ENCODE results near the gene RTP2.

GRCh38 chr3:187735383-187735782, 33.0 kb upstream of the RTP2 start:
- TF ChIP-seq, protein P1, sequence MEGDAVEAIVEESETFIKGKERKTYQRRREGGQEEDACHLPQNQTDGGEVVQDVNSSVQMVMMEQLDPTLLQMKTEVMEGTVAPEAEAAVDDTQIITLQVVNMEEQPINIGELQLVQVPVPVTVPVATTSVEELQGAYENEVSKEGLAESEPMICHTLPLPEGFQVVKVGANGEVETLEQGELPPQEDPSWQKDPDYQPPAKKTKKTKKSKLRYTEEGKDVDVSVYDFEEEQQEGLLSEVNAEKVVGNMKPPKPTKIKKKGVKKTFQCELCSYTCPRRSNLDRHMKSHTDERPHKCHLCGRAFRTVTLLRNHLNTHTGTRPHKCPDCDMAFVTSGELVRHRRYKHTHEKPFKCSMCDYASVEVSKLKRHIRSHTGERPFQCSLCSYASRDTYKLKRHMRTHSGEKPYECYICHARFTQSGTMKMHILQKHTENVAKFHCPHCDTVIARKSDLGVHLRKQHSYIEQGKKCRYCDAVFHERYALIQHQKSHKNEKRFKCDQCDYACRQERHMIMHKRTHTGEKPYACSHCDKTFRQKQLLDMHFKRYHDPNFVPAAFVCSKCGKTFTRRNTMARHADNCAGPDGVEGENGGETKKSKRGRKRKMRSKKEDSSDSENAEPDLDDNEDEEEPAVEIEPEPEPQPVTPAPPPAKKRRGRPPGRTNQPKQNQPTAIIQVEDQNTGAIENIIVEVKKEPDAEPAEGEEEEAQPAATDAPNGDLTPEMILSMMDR (conservative IDR thresholded peaks at IDR 0.05; ENCODE audit: low read depth, low read length) = no peak
- TF ChIP-seq EZH2phosphoT487 (IDR thresholded peaks at IDR 0.05; ENCODE audit: borderline replicate concordance, low read length) = no peak
- TF ChIP-seq EZH2 (IDR thresholded peaks at IDR 0.05; ENCODE audit: low read length, unreplicated experiment) = no peak

All from PC-3 (cell line).